AG04450 (cell line): Measurements from ENCODE around the gene IMP4. TPM values are rescaled to one million over a fixed set of nuclear protein-coding genes. Genes with fewer than 3 reads are reported as not detected.

Experiments used
- CTCF ChIA-PET: fragments of 300-600, 350-600 bp; formaldehyde crosslinking; extraction: SDS; loops from one replicate; lab custom pipeline; 2022; ENCODE audit warnings: antibody characterized with exemption, inconsistent platforms; lab: Charles Lee
- POLR2A ChIA-PET: fragments of 350-600 bp; formaldehyde crosslinking; extraction: SDS; loops from one replicate; lab custom pipeline; 2021; ENCODE audit warnings: antibody characterized with exemption, inconsistent platforms; lab: Yijun Ruan, JAX
- DNase-seq: peaks from one replicate; pipeline ENCODE4 v3.0.0-alpha.2; 2011; ENCODE audit warnings: low read depth, low spot score
- H3K27ac ChIP-seq: one replicate; pipeline ENCODE4 v1.5.1; 2012; ENCODE audit warnings: low read depth, low read length, control low read depth
- H3K27me3 ChIP-seq: one replicate; pipeline ENCODE4 v1.6.0; 2012; ENCODE audit warnings: low read length; ENCODE audit not compliant: control insufficient read depth, insufficient read depth
- H3K4me3 ChIP-seq: 2 replicates; pipeline ENCODE4 v1.5.1; 2011; ENCODE audit warnings: mild to moderate bottlenecking, low read depth, low read length, control low read depth
- H3K9me3 ChIP-seq: 2 replicates; pipeline ENCODE4 v1.5.1; 2012; ENCODE audit warnings: low read length; ENCODE audit not compliant: control insufficient read depth, insufficient read depth
- polyA plus RNA-seq: library from polyadenylated mRNA; depleted of rRNA; stranded (reverse); fragments of >200 nt; gene quantifications from 2 replicates; pipeline ENCODE4 v1.2.3, GENCODE V29; 2011
- TF ChIP-seq, protein P1 (sequence below): IDR thresholded peaks from 2 replicates; pipeline ENCODE4 v1.5.1; 2011; ENCODE audit warnings: low read depth, low read length, control low read depth, inconsistent platforms

IMP4 gene
- polyA plus RNA-seq, 1 experiment = 51.0 TPM

DNA sequence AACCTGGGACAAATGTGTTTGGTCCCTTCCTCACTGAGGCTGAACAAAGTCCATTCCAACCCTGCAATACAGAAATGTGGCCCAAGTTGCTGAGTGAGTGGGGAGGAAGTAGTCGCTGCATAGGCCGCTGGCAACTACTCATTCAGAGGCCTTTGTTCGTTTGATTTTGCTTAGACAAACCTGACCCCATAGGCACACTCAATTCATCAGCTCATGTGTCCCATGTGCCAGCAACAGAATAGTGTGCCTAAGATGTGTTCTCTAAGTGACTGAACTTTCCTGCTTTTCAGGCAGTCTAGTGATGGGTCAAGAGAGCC is 36.2 kb downstream of the IMP4 start:
- TF ChIP-seq, protein P1, sequence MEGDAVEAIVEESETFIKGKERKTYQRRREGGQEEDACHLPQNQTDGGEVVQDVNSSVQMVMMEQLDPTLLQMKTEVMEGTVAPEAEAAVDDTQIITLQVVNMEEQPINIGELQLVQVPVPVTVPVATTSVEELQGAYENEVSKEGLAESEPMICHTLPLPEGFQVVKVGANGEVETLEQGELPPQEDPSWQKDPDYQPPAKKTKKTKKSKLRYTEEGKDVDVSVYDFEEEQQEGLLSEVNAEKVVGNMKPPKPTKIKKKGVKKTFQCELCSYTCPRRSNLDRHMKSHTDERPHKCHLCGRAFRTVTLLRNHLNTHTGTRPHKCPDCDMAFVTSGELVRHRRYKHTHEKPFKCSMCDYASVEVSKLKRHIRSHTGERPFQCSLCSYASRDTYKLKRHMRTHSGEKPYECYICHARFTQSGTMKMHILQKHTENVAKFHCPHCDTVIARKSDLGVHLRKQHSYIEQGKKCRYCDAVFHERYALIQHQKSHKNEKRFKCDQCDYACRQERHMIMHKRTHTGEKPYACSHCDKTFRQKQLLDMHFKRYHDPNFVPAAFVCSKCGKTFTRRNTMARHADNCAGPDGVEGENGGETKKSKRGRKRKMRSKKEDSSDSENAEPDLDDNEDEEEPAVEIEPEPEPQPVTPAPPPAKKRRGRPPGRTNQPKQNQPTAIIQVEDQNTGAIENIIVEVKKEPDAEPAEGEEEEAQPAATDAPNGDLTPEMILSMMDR = no peak
- no peak for DNase-seq
- H3K9me3 ChIP-seq = no peaks in the 10 kb centered on the region
- ChIA-PET CTCF (interaction anchor here (1.0 to 2.7 kb wide), 2 partner anchors 12 to 23 kb away, joined by 3 to 11 read pairs; partner anchors contain the start of gene PTPN18), POLR2A (no interaction called here)
- no peak overlapping the region for H3K27ac ChIP-seq
- H3K4me3 ChIP-seq = no peak overlapping the region
- no peaks in the 10 kb centered on the region for H3K27me3 ChIP-seq

DNA sequence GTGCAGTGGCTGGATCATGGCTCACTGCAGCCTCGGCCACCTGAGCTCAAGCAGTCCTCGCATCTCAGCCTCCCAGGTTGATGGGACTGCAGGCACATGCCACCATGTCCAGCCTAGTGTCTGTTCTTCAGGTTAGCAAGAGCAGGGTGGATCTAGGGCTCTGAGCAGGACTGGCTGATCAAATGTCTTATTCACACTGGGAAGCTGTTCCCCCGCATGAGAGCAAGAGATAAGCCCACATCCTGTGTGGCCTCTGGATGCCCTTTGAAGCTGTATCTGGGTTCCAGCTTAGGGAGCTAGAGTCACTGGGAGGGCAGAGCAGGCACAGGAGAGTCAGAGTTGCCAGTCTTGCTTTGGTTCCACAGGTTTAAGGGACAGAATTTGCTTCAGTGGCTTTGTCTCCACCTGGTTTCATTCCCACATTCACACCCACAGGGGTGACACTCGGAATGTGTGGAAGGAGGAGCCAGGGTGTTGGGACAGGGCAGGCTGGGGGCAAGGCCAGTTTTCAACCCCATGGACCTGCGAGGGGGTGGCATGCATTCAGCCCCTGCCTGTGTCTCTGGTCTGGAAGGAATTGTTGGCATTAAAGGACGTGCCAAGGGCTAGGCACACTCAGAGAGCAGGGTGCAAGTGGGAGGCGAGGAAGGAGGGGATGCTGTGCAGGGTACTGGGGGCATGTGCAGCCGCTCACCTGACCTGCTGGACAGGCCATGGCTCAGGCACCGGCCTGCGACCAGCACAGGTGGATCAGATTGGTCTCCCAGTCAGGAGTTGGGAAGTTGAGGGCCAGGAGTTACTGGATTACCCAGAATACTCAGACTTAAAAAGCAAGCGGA is 37.6 kb downstream of the IMP4 start:
- Histone ChIP-seq H3K27ac (no peak overlapping the region), H3K9me3 (no peaks in the 10 kb centered on the region), H3K27me3 (no peaks in the 10 kb centered on the region), H3K4me3 (no peak overlapping the region)
- ChIA-PET CTCF (no interaction called here), POLR2A (no interaction called here)
- DNase-seq = no peak
- TF ChIP-seq, protein P1 = no peak

DNA sequence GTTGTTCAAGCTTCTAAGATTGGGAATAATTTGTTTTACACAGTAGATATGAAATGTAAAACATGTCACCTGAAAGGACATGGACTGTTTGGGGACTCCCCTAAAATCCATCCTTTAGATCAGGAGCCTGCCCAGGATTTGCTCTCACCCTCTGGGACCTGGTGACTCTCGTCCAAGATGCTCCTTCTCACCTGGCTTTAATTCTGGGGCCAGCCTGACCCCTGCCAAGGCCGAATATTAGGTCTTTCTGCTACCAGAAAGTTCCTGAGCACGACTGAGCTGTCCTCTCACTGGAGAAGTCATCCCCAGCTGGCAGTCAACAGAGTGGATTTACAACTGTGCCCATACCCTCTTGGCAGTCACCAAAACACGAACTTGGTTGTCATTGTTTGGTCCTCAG is 38.4 kb downstream of the IMP4 start:
- Histone ChIP-seq H3K4me3 (no peak overlapping the region), H3K9me3 (no peaks in the 10 kb centered on the region), H3K27me3 (no peaks in the 10 kb centered on the region), H3K27ac (no peak overlapping the region)
- ChIA-PET POLR2A (no interaction called here), CTCF (interaction anchor here (1.3 kb wide), 1 partner anchor 8 kb away, joined by 3 read pairs; no protein-coding TSS in a partner anchor)
- DNase-seq = no peak
- TF ChIP-seq, protein P1 = no peak

DNA sequence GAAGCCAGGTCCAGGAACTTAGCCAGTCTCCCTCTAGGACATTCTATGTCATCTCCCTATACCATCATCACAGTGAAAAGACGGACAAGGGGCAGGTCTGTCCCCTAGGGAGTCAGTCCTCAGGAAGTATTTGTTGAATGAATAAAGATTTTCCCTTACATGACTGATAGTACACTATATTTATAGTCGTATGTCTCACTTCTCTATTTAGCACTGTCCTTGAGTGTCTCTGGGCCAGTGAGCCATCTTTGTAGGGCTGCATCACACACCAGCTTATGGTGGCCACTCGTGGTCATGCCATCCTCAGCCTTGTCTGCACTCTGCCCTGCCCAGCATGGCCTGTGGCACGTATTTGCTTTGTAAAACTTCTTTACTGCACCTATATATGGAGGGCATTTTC is 38.9 kb downstream of the IMP4 start:
- H3K27me3 ChIP-seq = no peaks in the 10 kb centered on the region
- H3K27ac ChIP-seq = no peak overlapping the region
- DNase-seq = no peak
- TF ChIP-seq, protein P1 = no peak
- ChIA-PET POLR2A (no interaction called here), CTCF (interaction anchor here (0.7 to 1.3 kb wide), 2 partner anchors 8 to 48 kb away, joined by 3 read pairs; no protein-coding TSS in a partner anchor)
- H3K4me3 ChIP-seq = no peak overlapping the region
- no peaks in the 10 kb centered on the region for H3K9me3 ChIP-seq

DNA sequence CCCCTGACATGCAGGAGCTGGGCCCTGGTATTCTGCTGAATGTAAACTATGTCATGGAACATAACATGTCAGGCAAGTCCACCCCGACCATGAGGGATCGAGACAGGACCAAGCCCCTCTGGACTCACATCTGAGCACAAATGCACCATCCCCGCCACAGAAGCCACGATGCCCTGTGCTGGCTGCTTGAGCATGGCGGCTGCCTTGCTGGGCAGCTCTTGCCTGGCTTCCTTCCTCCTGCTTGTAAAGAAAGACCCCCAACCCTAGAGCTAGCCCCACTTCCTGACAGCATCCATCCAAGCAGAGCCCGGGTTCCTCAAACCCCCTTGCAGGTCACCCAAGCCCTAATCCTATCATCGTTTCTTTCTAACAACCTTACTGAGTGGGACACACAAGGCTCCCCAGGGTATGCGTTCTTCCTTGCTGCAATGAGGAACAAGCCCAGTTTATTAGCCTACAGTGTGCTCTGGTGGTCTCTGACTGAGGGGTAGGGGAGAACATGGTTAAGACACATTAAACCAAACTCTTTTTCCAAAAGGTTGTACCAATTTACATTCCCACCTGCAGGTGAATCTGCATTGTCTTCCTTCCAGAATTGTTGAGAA is 39.7 kb downstream of the IMP4 start:
- Histone ChIP-seq H3K9me3 (no peaks in the 10 kb centered on the region), H3K27ac (no peak overlapping the region), H3K27me3 (no peaks in the 10 kb centered on the region), H3K4me3 (no peak overlapping the region)
- TF ChIP-seq, protein P1 = no peak
- no peak for DNase-seq
- POLR2A ChIA-PET = no interaction called here
- CTCF ChIA-PET = interaction anchor here (0.6 to 4.0 kb wide), 4 partner anchors 9 to 49 kb away, joined by 3 to 17 read pairs (median 3); no protein-coding TSS in a partner anchor
